Cardiac muscle cell (in vitro differentiated cells and primary cell): Measurements from ENCODE around the gene MTHFSD. TPM values are rescaled to one million over a fixed set of nuclear protein-coding genes. Genes with fewer than 3 reads are reported as not detected.

Experiments
- DNase-seq, 2 donors: peaks; one replicate each; pipeline versions ENCODE4 v3.0.0 to v3.0.0-alpha.2; 2010 to 2017; ENCODE audit warnings: low read depth in 1 of 2, low spot score in 1 of 2
- H3K27ac ChIP-seq: fragments of 200-600 bp; sonication (generic); 2 replicates; pipeline ENCODE4 v1.5.1; 2016
- H3K27me3 ChIP-seq: fragments of 200-600 bp; sonication (generic); 2 replicates; pipeline ENCODE4 v1.6.0; 2016; ENCODE audit warnings: control low read depth
- H3K36me3 ChIP-seq: fragments of 200-600 bp; sonication (generic); 2 replicates; pipeline ENCODE4 v1.5.1; 2016; ENCODE audit warnings: control low read depth
- H3K4me1 ChIP-seq: fragments of 200-600 bp; sonication (generic); 2 replicates; pipeline ENCODE4 v1.8.1; 2017; ENCODE audit warnings: low read depth, mild to moderate bottlenecking, mixed run types
- H3K4me3 ChIP-seq: fragments of 200-600 bp; sonication (generic); 2 replicates; pipeline ENCODE4 v1.5.1; 2016; ENCODE audit warnings: mild to moderate bottlenecking
- H3K9me3 ChIP-seq: fragments of 200-600 bp; sonication (generic); 2 replicates; pipeline ENCODE4 v1.5.1; 2017; ENCODE audit warnings: low read depth, mild to moderate bottlenecking, control low read depth
- CTCF ChIP-seq: IDR thresholded peaks from 2 replicates; pipeline ENCODE4 v1.5.1; 2012; ENCODE audit warnings: low read depth, mild to moderate bottlenecking, low read length
- polyA plus RNA-seq: library from polyadenylated mRNA; unstranded; fragments of >200 nt; fragmentation: Nextera tagmentation; extraction: Ambion mirVana; gene quantifications from 2 replicates; pipeline ENCODE4 v1.2.1, GENCODE V29; 2016
- total RNA-seq: library from RNA; depleted of rRNA; stranded (reverse); fragments of >200 nt; gene quantifications from 2 replicates; pipeline ENCODE4 v1.2.3, GENCODE V29; 2016

The MTHFSD gene
- total and polyA plus RNA-seq, 2 experiments from 2014 or later, result 23.0 to 36.0 TPM

- no peak for TF ChIP-seq CTCF
- H3K27me3 ChIP-seq, result peaks cover 100% of the 10 kb centered on the region
- H3K4me1 ChIP-seq, result peaks cover 14% of the 10 kb centered on the region
- H3K9me3 ChIP-seq, result no peaks in the 10 kb centered on the region
- H3K4me3 ChIP-seq, result no peak overlapping the region
- H3K36me3 ChIP-seq, result no peaks in the 10 kb centered on the region
- no peak overlapping the region for H3K27ac ChIP-seq
- DNase-seq, result no peak
Measured at GRCh38 chr16:86494565-86495356, 60.3 kb downstream of the MTHFSD start.

DNA sequence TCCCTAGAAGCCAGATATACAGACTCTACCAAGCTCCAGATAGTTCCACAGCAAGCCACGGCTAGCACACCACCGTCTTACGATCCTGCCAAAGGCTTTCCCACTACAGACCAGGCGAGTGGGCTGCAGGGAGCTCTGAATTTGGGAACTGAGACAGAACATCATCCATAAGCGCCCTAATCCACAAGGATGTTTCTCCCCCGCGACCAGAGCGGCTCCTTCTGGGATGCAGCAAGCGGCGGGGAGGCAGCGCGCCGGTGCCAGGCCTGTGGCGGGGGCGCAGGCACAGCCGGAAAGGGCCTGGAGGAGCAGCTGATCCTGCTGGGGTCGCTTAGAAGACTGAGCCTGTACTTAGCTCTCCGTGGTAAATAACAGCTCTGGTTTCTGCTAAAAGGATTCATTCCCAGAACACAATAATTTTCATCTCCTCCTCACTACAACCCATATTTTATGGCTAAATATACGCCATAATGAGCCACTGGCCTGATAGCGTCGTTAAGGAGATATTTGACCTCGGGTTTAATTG is 60.9 kb downstream of the MTHFSD start:
- no peak overlapping the region for H3K27ac ChIP-seq
- H3K4me1 ChIP-seq, result peaks cover 13% of the 10 kb centered on the region
- H3K4me3 ChIP-seq, result no peak overlapping the region
- peaks cover 100% of the 10 kb centered on the region for H3K27me3 ChIP-seq
- no peaks in the 10 kb centered on the region for H3K9me3 ChIP-seq
- no peaks in the 10 kb centered on the region for H3K36me3 ChIP-seq
- DNase-seq, result no peak
- TF ChIP-seq CTCF, result no peak

DNA sequence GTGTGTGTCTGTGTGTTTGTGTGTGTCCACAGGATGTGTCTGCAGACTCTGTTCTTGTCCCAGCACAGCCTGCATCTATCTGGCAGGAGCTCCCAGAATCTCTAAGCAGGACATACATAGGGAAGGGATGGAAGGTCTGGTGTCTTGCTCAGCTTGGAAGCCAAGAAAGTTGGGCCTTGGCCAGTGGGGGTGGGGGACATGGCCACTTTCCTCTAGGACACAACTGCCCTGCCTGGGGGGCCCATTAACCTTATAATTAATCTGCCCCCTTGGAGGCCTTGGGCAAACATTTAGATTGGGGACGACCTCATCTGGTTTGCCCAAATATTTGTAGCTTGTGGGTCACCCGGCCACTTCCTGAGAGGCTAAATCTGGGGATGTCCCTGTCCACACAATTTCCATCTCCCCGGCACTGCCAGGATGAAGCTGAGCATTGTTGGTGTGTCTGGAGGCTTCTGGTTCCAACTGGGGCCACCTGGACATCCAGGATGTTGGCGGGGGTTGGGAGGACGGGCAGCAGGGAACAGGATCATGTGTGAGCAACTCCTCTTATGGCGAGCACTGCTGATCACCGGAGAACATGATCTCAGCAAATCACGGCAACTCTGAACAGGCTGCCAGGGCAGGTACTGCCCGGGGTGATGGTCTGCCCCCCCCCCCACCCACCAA is 61.9 kb downstream of the MTHFSD start:
- no peaks in the 10 kb centered on the region for H3K36me3 ChIP-seq
- peaks cover 100% of the 10 kb centered on the region for H3K27me3 ChIP-seq
- H3K4me1 ChIP-seq, result peaks cover 6% of the 10 kb centered on the region
- H3K4me3 ChIP-seq, result no peak overlapping the region
- TF ChIP-seq CTCF, result no peak
- DNase-seq, result no peak
- no peaks in the 10 kb centered on the region for H3K9me3 ChIP-seq
- no peak overlapping the region for H3K27ac ChIP-seq

- Histone ChIP-seq H3K4me3 (no peak overlapping the region), H3K27ac (no peak overlapping the region), H3K9me3 (no peaks in the 10 kb centered on the region), H3K4me1 (peaks cover 3% of the 10 kb centered on the region), H3K27me3 (peaks cover 100% of the 10 kb centered on the region), H3K36me3 (no peaks in the 10 kb centered on the region)
- no peak for TF ChIP-seq CTCF
- DNase-seq, result no peak
Measured at GRCh38 chr16:86492267-86492960, 62.6 kb downstream of the MTHFSD start.

DNA sequence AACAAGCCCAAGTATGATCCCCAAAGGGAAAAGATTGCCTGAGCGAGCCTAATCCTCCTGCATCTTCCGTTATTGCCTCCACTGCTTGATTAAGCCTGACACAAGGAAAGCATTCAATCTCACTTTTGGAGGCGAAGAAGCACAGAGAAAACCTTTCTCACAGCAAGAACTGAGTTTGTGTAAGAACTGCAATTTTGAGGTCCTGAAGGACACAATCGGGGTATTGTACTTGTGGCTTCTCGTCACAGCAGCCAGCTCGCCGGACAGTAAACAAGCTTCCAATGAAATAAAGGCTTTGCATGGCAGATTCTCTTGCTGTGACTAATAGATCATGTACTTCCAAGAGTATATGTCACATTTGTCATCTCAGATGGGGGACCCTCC is 63.4 kb downstream of the MTHFSD start:
- no peaks in the 10 kb centered on the region for H3K4me1 ChIP-seq
- no peak for TF ChIP-seq CTCF
- H3K9me3 ChIP-seq, result no peaks in the 10 kb centered on the region
- H3K36me3 ChIP-seq, result no peaks in the 10 kb centered on the region
- no peak overlapping the region for H3K4me3 ChIP-seq
- peaks cover 100% of the 10 kb centered on the region for H3K27me3 ChIP-seq
- no peak overlapping the region for H3K27ac ChIP-seq
- no peak for DNase-seq
